ENCODE results near the gene CCM2.
"Not testable (repeated sequence)": the region's sequence is repeated elsewhere in the genome, so short reads cannot be mapped to it uniquely, and the experiment has no call there.

CCM2 gene

GRCh38 chr7:45108863-45109262 lies 108.9 kb downstream of the CCM2 start:
- no peak for DNase-seq

GRCh38 chr7:45111298-45112223 lies 111.6 kb downstream of the CCM2 start, which contains the start of gene TBRG4:
Gene TBRG4, minus strand, starts transcription at chr7:45111697. Its CDS starts 2,460 bp downstream, at chr7:45109237.
- peak; percentile 93 for DNase-seq

- DNase-seq = no peak
Measured at GRCh38 chr7:45112648-45113047, 112.6 kb downstream of the CCM2 start.

GRCh38 chr7:45114257-45114656 lies 114.3 kb downstream of the CCM2 start:
- not testable (repeated sequence) for DNase-seq

- no peak for DNase-seq
Measured at GRCh38 chr7:45114926-45115325, 114.9 kb downstream of the CCM2 start.

GRCh38 chr7:45116048-45116447 lies 116.0 kb downstream of the CCM2 start:
- no peak for DNase-seq

GRCh38 chr7:45117582-45117981 lies 117.6 kb downstream of the CCM2 start:
- no peak for DNase-seq

GRCh38 chr7:45118292-45118691 lies 118.3 kb downstream of the CCM2 start:
- no peak for DNase-seq

GRCh38 chr7:45118889-45119331 lies 118.9 kb downstream of the CCM2 start:
- no peak for DNase-seq

- DNase-seq = no peak
Measured at GRCh38 chr7:45119550-45119949, 119.5 kb downstream of the CCM2 start.

- DNase-seq = no peak
Measured at GRCh38 chr7:45122975-45123860, 123.2 kb downstream of the CCM2 start.

GRCh38 chr7:45123913-45124710 lies 124.1 kb downstream of the CCM2 start:
- no peak for DNase-seq

GRCh38 chr7:45125193-45125904 lies 125.3 kb downstream of the CCM2 start:
- DNase-seq = no peak
